ENCODE measurements around the gene CARD8. TPM values are rescaled to one million over a fixed set of nuclear protein-coding genes. Genes with fewer than 3 reads are reported as not detected.
"Not testable (repeated sequence)": the region's sequence is repeated elsewhere in the genome, so short reads cannot be mapped to it uniquely, and the experiment has no call there.

CARD8 gene
- total RNA-seq, 4 donors from 2014 or later = 31.5 to 115 (median 39.2) TPM

DNA sequence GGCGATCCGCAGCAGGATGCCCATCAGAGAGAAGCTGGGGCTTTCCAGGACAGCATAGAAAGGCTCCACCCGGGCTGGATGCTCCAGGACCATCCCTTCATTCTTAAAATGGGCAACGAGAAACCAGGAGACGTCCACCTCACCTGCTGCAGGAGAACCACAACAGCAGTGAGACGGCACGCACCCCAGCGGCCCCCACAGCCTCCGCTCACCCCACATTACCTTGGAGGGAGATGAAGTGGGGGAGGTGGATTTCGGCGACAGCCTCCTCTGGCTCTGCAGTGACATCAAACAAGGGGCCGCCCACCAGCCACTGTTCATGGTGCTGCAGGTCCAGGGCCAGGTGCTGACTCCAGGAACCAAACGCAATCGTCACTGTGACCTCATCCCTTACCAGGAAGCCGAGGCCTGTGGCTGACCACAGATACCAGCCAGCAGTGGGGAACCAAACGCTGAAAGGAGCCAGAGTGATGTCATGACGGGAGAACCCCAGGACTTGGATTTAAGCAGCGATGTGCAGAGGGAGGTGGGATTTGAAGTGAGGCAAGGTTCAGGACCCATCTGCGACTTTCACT is 25.1 kb downstream of the CARD8 start:
- no peak for DNase-seq
- Histone ChIP-seq H3K9me3 (no peaks in the 10 kb centered on the region), H3K4me1 (no peaks in the 10 kb centered on the region), H3K36me3 (peaks cover 0 to 48% (median 0%) of the 10 kb centered on the region in 3 donors), H3K4me3 (no peak overlapping the region), H3K27me3 (no peaks in the 10 kb centered on the region), H3K27ac (no peak overlapping the region)
- TF ChIP-seq, protein P1, sequence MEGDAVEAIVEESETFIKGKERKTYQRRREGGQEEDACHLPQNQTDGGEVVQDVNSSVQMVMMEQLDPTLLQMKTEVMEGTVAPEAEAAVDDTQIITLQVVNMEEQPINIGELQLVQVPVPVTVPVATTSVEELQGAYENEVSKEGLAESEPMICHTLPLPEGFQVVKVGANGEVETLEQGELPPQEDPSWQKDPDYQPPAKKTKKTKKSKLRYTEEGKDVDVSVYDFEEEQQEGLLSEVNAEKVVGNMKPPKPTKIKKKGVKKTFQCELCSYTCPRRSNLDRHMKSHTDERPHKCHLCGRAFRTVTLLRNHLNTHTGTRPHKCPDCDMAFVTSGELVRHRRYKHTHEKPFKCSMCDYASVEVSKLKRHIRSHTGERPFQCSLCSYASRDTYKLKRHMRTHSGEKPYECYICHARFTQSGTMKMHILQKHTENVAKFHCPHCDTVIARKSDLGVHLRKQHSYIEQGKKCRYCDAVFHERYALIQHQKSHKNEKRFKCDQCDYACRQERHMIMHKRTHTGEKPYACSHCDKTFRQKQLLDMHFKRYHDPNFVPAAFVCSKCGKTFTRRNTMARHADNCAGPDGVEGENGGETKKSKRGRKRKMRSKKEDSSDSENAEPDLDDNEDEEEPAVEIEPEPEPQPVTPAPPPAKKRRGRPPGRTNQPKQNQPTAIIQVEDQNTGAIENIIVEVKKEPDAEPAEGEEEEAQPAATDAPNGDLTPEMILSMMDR (IDR thresholded peaks at IDR 0.05) = no peak
- no peak for TF ChIP-seq POLR2A (IDR thresholded peaks at IDR 0.05)

DNA sequence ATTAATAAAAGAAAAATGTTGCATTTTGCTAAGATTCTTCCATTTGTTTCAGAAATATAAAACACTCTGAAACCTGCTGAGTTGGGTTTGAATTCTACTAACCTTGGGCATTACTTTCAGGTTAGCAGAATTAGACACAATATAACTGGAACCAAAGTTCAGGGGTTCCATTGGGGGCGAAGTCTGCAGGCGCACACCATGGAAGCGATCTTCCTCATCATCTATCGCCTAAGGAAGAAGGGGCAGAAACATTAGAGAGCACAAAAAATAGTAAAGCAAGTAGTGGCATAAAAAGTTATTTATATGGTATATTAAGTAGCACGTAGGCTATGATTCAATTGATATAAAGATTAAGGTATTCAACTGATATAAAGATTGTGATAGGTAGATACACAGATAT is 34.1 kb downstream of the CARD8 start:
- no peak overlapping the region for H3K27ac ChIP-seq
- no peaks in the 10 kb centered on the region for H3K4me1 ChIP-seq
- no peak for DNase-seq
- TF ChIP-seq, protein P1 (IDR thresholded peaks at IDR 0.05) = no peak
- TF ChIP-seq POLR2A (IDR thresholded peaks at IDR 0.05) = no peak
- H3K4me3 ChIP-seq = no peak overlapping the region
- no peaks in the 10 kb centered on the region for H3K27me3 ChIP-seq
- H3K36me3 ChIP-seq = peaks cover 0 to 17% (median 0%) of the 10 kb centered on the region in 3 donors
- no peaks in the 10 kb centered on the region for H3K9me3 ChIP-seq

DNA sequence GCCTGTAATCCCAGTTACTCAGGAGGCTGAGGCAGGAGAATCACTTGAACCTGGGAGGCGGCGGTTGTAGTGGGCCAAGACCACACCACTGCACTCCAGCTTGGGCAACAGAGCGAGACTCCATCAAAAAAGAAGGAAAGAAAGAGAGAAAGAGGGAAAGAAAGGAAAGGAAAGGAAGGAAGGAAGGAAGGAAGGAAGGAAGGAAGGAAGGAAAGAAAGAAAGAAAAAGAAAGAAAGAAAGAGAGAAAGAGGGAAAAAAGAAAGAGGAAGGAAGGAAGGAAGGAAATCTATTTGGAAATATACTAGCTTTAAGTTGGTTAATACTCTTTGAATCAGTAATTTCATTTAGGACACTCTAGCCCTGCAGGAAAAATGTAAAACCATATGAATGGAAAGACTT is 34.9 kb downstream of the CARD8 start:
- H3K36me3 ChIP-seq = peaks cover 0 to 17% (median 0%) of the 10 kb centered on the region in 3 donors

DNA sequence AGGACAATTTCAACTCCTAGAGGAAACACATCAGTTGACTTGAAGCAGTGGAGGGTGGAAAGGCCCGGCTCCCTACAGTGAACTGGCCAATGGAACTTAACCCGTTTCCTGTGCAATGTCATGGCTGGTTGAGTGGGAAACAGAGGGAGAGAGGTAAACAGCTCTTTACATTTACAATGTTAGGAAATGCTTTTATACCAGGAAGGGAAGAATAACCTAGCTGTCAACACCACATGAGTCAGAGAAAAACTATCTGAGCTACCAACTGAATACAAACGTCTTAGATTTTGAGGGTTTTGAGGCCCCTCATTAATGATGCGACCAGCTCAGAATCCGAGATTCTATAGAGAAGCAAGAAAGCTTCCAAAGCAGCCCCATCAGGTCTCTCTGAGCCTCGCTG is 36.7 kb downstream of the CARD8 start:
- DNase-seq = no peak

More for the DNA sequence above, 34.9 kb downstream of the CARD8 start:
- not testable (repeated sequence) for DNase-seq, H3K27ac ChIP-seq, H3K9me3 ChIP-seq, H3K27me3 ChIP-seq, H3K4me1 ChIP-seq, H3K4me3 ChIP-seq

DNA sequence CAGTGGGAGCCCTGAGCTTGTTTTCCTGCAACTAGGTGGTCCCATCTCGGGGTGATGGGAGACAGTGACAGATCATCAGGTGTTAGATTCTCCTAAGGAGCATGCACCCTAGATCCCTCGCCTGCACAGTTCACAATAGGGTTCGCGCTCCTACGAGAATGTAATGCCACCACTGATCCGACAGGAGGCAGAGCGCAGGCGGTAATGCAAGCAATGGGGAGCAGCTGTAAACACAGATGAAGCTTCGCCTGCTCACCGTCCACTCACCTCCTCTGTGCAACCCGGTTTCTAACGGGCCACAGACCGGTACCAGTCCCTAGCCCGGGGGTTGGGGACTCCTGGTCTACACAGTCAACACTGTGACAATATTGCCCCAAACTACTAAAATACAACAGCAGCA is 38.8 kb downstream of the CARD8 start:
- Histone ChIP-seq H3K36me3 (peaks cover 0 to 17% (median 0%) of the 10 kb centered on the region in 3 donors), H3K27me3 (no peaks in the 10 kb centered on the region), H3K4me1 (no peaks in the 10 kb centered on the region), H3K4me3 (no peak overlapping the region), H3K27ac (no peak overlapping the region), H3K9me3 (no peaks in the 10 kb centered on the region)
- DNase-seq = no peak
- TF ChIP-seq POLR2A (IDR thresholded peaks at IDR 0.05) = no peak
- TF ChIP-seq, protein P1 (IDR thresholded peaks at IDR 0.05) = no peak

More for the DNA sequence above, 36.7 kb downstream of the CARD8 start:
- Histone ChIP-seq H3K9me3 (no peaks in the 10 kb centered on the region), H3K36me3 (peaks cover 0 to 17% (median 0%) of the 10 kb centered on the region in 3 donors), H3K4me3 (no peak overlapping the region), H3K4me1 (no peaks in the 10 kb centered on the region), H3K27me3 (no peaks in the 10 kb centered on the region), H3K27ac (no peak overlapping the region)
- no peak for TF ChIP-seq POLR2A (IDR thresholded peaks at IDR 0.05)
- TF ChIP-seq, protein P1 (IDR thresholded peaks at IDR 0.05) = no peak

DNA sequence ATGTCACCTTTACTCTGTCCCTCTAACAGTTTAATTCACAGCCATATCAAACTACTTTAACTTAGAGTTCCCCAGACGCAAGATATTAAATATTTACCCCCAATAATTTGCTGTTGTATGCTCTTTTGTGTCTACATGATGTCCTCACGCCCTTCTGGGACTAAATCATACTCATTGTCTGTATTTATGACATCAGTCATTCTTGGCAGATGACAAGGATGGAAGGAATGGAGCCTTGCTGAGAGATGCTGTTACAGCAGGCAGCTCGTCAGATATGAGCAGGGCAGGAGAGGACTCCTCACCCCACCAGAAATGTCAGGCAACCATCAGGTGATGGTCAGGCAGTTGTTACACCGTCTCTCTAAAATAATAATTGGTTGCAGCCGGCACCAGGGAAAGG is 41.8 kb downstream of the CARD8 start:
- Histone ChIP-seq H3K27ac (no peak overlapping the region), H3K36me3 (peaks cover 0 to 7% (median 0%) of the 10 kb centered on the region in 3 donors), H3K4me1 (no peaks in the 10 kb centered on the region), H3K4me3 (no peak overlapping the region), H3K9me3 (no peaks in the 10 kb centered on the region), H3K27me3 (no peaks in the 10 kb centered on the region)
- no peak for DNase-seq
- TF ChIP-seq, protein P1 (IDR thresholded peaks at IDR 0.05) = no peak
- TF ChIP-seq POLR2A (IDR thresholded peaks at IDR 0.05) = no peak
